Heart left ventricle (tissue), 13 donors: ENCODE measurements around the gene KLHL15.

Source experiments
- CTCF ChIP-seq, 12 donors: fragments of 200-600 bp; sonication (generic) in 4 of 12; IDR thresholded peaks; one replicate each; pipeline versions ENCODE4 v1.5.0 to v1.8.0; 2018 to 2022; ENCODE audit warnings: antibody characterized with exemption in 12 of 12, mild to moderate bottlenecking in 5 of 12
- POLR2A ChIP-seq, 2 donors: fragments of 450-650 bp; IDR thresholded peaks; one replicate each; pipeline ENCODE4 v1.6.1; 2017; ENCODE audit warnings: antibody characterized with exemption in 2 of 2, mild to moderate bottlenecking in 2 of 2, moderate library complexity in 2 of 2
- donor health status: ischemic (EF 13 %, LVEDD 7.1; RV severe dilation, severe dysfunction).
- donor health status: DM: no; HTN: yes; CAD: no.
- donor health status: DM: no; HTN: no; CAD: no.
- donor health status: ischemic (EF 25% LVEDD 6.9; RV normal size, moderate dysfunction).
- donor health status: ischemic (EF 25% LVEDD 5.7; RV mildly dilated, moderate dysfunction).
- donor health status: ischemic (EF 35%, LVEDD 5.7; RV mildly dilated, moderate dysfunction).
- donor health status: nonischemic (EF 11% LVEDD 7.7; RV severe dilation, severe dysfunction).
- donor health status: DM: yes; HTN: yes; CAD: no.
- donor health status: PGD.
- donor health status: ischemic (EF 29% LVEDD 5.4; RV normal size, mild dysfunction).
- donor health status: nonischemic (EF 23%, LVEDD 6.1; RV moderate dilation, normal function).

GRCh38 chrX:24014388-24015018 lies 12.5 kb downstream of the KLHL15 start:
- TF ChIP-seq CTCF (IDR thresholded peaks at IDR 0.05) (no peak), POLR2A (IDR thresholded peaks at IDR 0.05) (no peak)
